Neural progenitor cell (in vitro differentiated cells): Measurements from ENCODE around the gene HOXC4.
"Not testable (repeated sequence)": the region's sequence is repeated elsewhere in the genome, so short reads cannot be mapped to it uniquely, and the experiment has no call there.

ENCODE experiments used
- CTCF ChIP-seq: fragments of 200-600 bp; sonication (generic); IDR thresholded peaks from 2 replicates; pipeline ENCODE4 v1.5.1; 2017; ENCODE audit warnings: antibody characterized with exemption, mild to moderate bottlenecking
- EZH2phosphoT487 ChIP-seq: fragments of 200-600 bp; sonication (generic); IDR thresholded peaks from 2 replicates; pipeline ENCODE4 v1.6.1; 2017; ENCODE audit warnings: antibody characterized with exemption

GRCh38 chr12:54079115-54079514 lies 25.5 kb downstream of the HOXC4 start:
- not testable (repeated sequence) for TF ChIP-seq CTCF, EZH2phosphoT487
